GM12878 (cell line): ENCODE results near the gene ASH1L. TPM values are rescaled to one million over a fixed set of nuclear protein-coding genes. Genes with fewer than 3 reads are reported as not detected.

Experiments
- ATAC-seq: fragments of 200-7000 bp; cut with Tn5 transposase; 3 replicates; pipeline ENCODE4 v1.9.1; 2020; ENCODE audit warnings: mild to moderate bottlenecking, moderate library complexity
- BruUV-seq: library from RNA; stranded (reverse); fragments of 400-500 nt; replicated peaks from 2 replicates; lab custom pipeline; 2021; lab: Mats Ljungman, UMichigan
- CTCF ChIA-PET: fragments of 300-600 bp; sonication (Branson Sonifier 250); formaldehyde crosslinking; extraction: SDS; loops from one replicate; lab custom pipeline; 2021; ENCODE audit warnings: inconsistent platforms; lab: Yijun Ruan, JAX
- POLR2A ChIA-PET: fragments of 350-600 bp; formaldehyde crosslinking; extraction: SDS; loops from one replicate; lab custom pipeline; 2021; ENCODE audit warnings: inconsistent platforms; lab: Charles Lee
- RAD21 ChIA-PET: fragments of 300-600 bp; sonication (Branson Sonifier 250); formaldehyde crosslinking; loops from one replicate; lab custom pipeline; 2023; ENCODE audit warnings: antibody characterized with exemption; ENCODE audit not compliant: unreplicated experiment; lab: Charles Lee
- SMC1A ChIA-PET: fragments of 300-600 bp; sonication (Branson Sonifier 250); formaldehyde crosslinking; loops from one replicate; lab custom pipeline; 2023; ENCODE audit not compliant: unreplicated experiment, uncharacterized antibody; lab: Charles Lee
- DNase-seq: peaks from one replicate; pipeline ENCODE4 v3.0.0-alpha.2; 2011; ENCODE audit warnings: low read depth, low spot score
- FAIRE-seq: peaks from 3 replicates; lab custom pipeline; 2011; peaks lifted over from hg19 to GRCh38; lab: Jason Lieb, UNC
- H2AFZ ChIP-seq: 2 replicates; pipeline ENCODE4 v1.6.0; 2011; ENCODE audit warnings: low read depth, low read length, control low read depth; ENCODE audit not compliant: control insufficient read depth
- H3K27ac ChIP-seq: 2 replicates; pipeline ENCODE4 v1.5.1; 2011; ENCODE audit warnings: control low read depth; ENCODE audit not compliant: control insufficient read depth, insufficient read depth
- H3K27me3 ChIP-seq, 2 experiments: replicated peaks in 1 of 2; 2 replicates each; pipeline versions ENCODE4 v1.6.0 to v1.6.1; 2011; ENCODE audit warnings: low read length in 1 of 2; ENCODE audit not compliant: control insufficient read depth in 2 of 2, insufficient read depth in 2 of 2
- H3K36me3 ChIP-seq, 2 experiments: 2 replicates each; pipeline ENCODE4 v1.5.1; 2011; ENCODE audit warnings: low read length in 1 of 2; ENCODE audit not compliant: control insufficient read depth in 2 of 2, insufficient read depth in 2 of 2
- H3K4me1 ChIP-seq: 2 replicates; pipeline ENCODE4 v1.6.1; 2011; ENCODE audit warnings: mild to moderate bottlenecking, low read length, moderate library complexity, mixed read lengths; ENCODE audit not compliant: control insufficient read depth, insufficient read depth
- H3K4me2 ChIP-seq: 2 replicates; pipeline ENCODE4 v1.6.0; 2011; ENCODE audit warnings: control low read depth; ENCODE audit not compliant: control insufficient read depth, insufficient read depth
- H3K4me3 ChIP-seq: fragments of 200-600 bp; sonication (generic); 2 replicates; pipeline ENCODE4 v1.5.1; 2016
- H3K79me2 ChIP-seq: 2 replicates; pipeline ENCODE4 v1.6.0; 2011; ENCODE audit warnings: low read length; ENCODE audit not compliant: control insufficient read depth, insufficient read depth
- H3K9ac ChIP-seq: 2 replicates; pipeline ENCODE4 v1.8.0; 2011; ENCODE audit warnings: low read length, control low read depth, mixed read lengths; ENCODE audit not compliant: control insufficient read depth, insufficient read depth
- H3K9me3 ChIP-seq: replicated peaks from 3 replicates; pipeline ENCODE4 v1.5.1; 2011; ENCODE audit warnings: mild to moderate bottlenecking, low read length; ENCODE audit not compliant: control insufficient read depth, insufficient read depth
- H4K20me1 ChIP-seq: 2 replicates; pipeline ENCODE4 v1.6.0; 2011; ENCODE audit not compliant: control insufficient read depth, insufficient read depth
- BCLAF1 ChIP-seq: fragments of 450-650 bp; IDR thresholded peaks from 2 replicates; pipeline ENCODE4 v1.6.1; 2017; ENCODE audit warnings: antibody characterized with exemption, mild to moderate bottlenecking, moderate library complexity
- EZH2 ChIP-seq: IDR thresholded peaks from 2 replicates; pipeline ENCODE4 v1.6.1; 2012; ENCODE audit warnings: low read depth, mild to moderate bottlenecking, control low read depth, inconsistent platforms, low read length, borderline replicate concordance; ENCODE audit not compliant: control insufficient read depth
- GABPA ChIP-seq: IDR thresholded peaks from 2 replicates; pipeline ENCODE4 v1.6.1; 2014; ENCODE audit warnings: antibody characterized with exemption, low read depth, mild to moderate bottlenecking, inconsistent platforms
- KLF5 ChIP-seq: fragments of 450-650 bp; IDR thresholded peaks from 2 replicates; pipeline ENCODE4 v1.6.1; 2014; ENCODE audit warnings: mild to moderate bottlenecking; ENCODE audit not compliant: partially characterized antibody
- NR2C2 ChIP-seq: IDR thresholded peaks from 2 replicates; pipeline ENCODE4 v1.6.1; 2011; ENCODE audit warnings: borderline replicate concordance, low read depth; ENCODE audit not compliant: control insufficient read depth, insufficient read length
- POLR2A ChIP-seq: IDR thresholded peaks from 2 replicates; pipeline ENCODE4 v1.6.1; 2011; ENCODE audit warnings: low read depth, mild to moderate bottlenecking, low read length
- PRDM15 ChIP-seq: fragments of 450-650 bp; formaldehyde crosslinking; IDR thresholded peaks from 2 replicates; pipeline ENCODE4 v1.4.0; 2020; ENCODE audit warnings: mild to moderate bottlenecking, moderate library complexity
- RB1 ChIP-seq: fragments of 450-650 bp; formaldehyde crosslinking; IDR thresholded peaks from 2 replicates; pipeline ENCODE4 v1.6.1; 2017; ENCODE audit warnings: mild to moderate bottlenecking, borderline replicate concordance
- SP1 ChIP-seq: IDR thresholded peaks from one replicate; pipeline ENCODE4 v1.6.1; 2011; ENCODE audit warnings: low read depth, low read length
- SREBF2 ChIP-seq: IDR thresholded peaks from 2 replicates; pipeline ENCODE4 v1.6.1; 2012; ENCODE audit warnings: mild to moderate bottlenecking, low read length
- TARDBP ChIP-seq: IDR thresholded peaks from 2 replicates; pipeline ENCODE4 v1.6.1; 2016; ENCODE audit warnings: borderline replicate concordance
- TCF7 ChIP-seq: IDR thresholded peaks from 2 replicates; pipeline ENCODE4 v1.6.1; 2014; ENCODE audit warnings: antibody characterized with exemption, borderline replicate concordance
- USF1 ChIP-seq: IDR thresholded peaks from 2 replicates; pipeline ENCODE4 v1.6.1; 2011; ENCODE audit warnings: borderline replicate concordance, low read depth, mild to moderate bottlenecking, moderate library complexity, mixed read lengths, low read length; ENCODE audit not compliant: insufficient read depth; ENCODE audit errors: extremely low read length
- ZBED1 ChIP-seq: IDR thresholded peaks from 2 replicates; pipeline ENCODE4 v1.6.1; 2016; ENCODE audit warnings: borderline replicate concordance
- ZBTB33 ChIP-seq: fragments of 450-650 bp; IDR thresholded peaks from 2 replicates; pipeline ENCODE4 v1.6.1; 2017; ENCODE audit warnings: mild to moderate bottlenecking
- WGBS: methylation state at CpG from one replicate; pipeline ENCODE4 v1.1.6; 2016; ENCODE audit warnings: low lambda C conversion rate; ENCODE audit not compliant: insufficient replicate concordance, insufficient coverage; ENCODE audit errors: missing lambda C conversion rate; 5-methylcytosine and 5-hydroxymethylcytosine counted together
- in situ Hi-C: fragments of 300-500 bp; cut with MboI; formaldehyde crosslinking; loops from 9 replicates; pipeline ENCODE4 v1.14.3; 2018; ENCODE audit warnings: mixed read lengths
- intact Hi-C: fragments of 100-400 bp; cut with micrococcal nuclease; formaldehyde crosslinking; loops from one replicate; pipeline ENCODE4 v1.14.2; 2022; ENCODE audit not compliant: unreplicated experiment
- polyA plus RNA-seq, 11 experiments: library from polyadenylated mRNA; depleted of rRNA in 4 of 11; unstranded in 6 of 11; stranded (reverse) in 5 of 11; fragments of >200 nt; fragmentation: Nextera tagmentation in 4 of 11; fragmentation: Illumina TruSeq in 1 of 11; extraction: Ambion mirVana in 4 of 11; extraction: Trizol in 1 of 11; gene quantifications; 1 replicate in 1 of 11; 2 replicates in 10 of 11; pipeline versions ENCODE4 v1.2.1 to v1.2.3, GENCODE V29; 2011 to 2016; ENCODE audit warnings: inconsistent platforms in 2 of 11, missing spikeins in 2 of 11, low read depth in 1 of 11
- total RNA-seq, 4 experiments: library from RNA; depleted of rRNA in 3 of 4; stranded (reverse); fragments of >200 nt in 3 of 4; fragmentation: Illumina TruSeq in 1 of 4; extraction: Trizol in 1 of 4; gene quantifications; 2 replicates each; pipeline versions ENCODE4 v1.2.1 to v1.2.3, GENCODE V29; 2013 to 2021

ASH1L gene
- total and polyA plus RNA-seq, 10 of the 15 experiments (the other 5 are each of a cell fraction or from before 2014, with no cell fraction given): 1.7 to 23.9 (median 16.6) TPM

GRCh38 chr1:155451199-155451598 is 111.4 kb downstream of the ASH1L start:
- Histone ChIP-seq H3K27me3 (no peaks in the 10 kb centered on the region), H3K9me3 (no peaks in the 10 kb centered on the region), H3K9ac (no peak overlapping the region), H3K79me2 (no peaks in the 10 kb centered on the region), H3K4me1 (no peaks in the 10 kb centered on the region), H3K4me2 (no peak overlapping the region), H4K20me1 (no peaks in the 10 kb centered on the region), H2AFZ (no peak overlapping the region), H3K4me3 (no peak overlapping the region), H3K36me3 (no peaks in the 10 kb centered on the region; a peak in 3 of 4 replicates), H3K27ac (no peak overlapping the region)
- no peak for FAIRE-seq
- ChIA-PET RAD21 (no interaction called here), CTCF (no interaction called here), POLR2A (interaction anchor here (0.6 kb wide), 1 partner anchor 192 kb away, joined by 3 read pairs; no protein-coding TSS in a partner anchor), SMC1A (no interaction called here)
- 94% methylated on average over 7 of the region's 7 CpGs for whole genome bisulfite sequencing
- TF ChIP-seq ZBTB33 (no peak), ZBED1 (no peak), POLR2A (no peak), TCF7 (no peak), SREBF2 (no peak), GABPA (no peak), USF1 (no peak), RB1 (no peak), NR2C2 (no peak), BCLAF1 (no peak), PRDM15 (CRISPR knock-in tag) (no peak), SP1 (no peak), KLF5 (no peak), TARDBP (no peak), EZH2 (no peak)
- DNase-seq: no peak
- no peak for ATAC-seq
- BruUV-seq: no TSS peak
- intact Hi-C loops (no loop called here), in situ Hi-C loops (no loop called here)
